K562 (cell line): ENCODE data around the gene PGAM2. TPM values are rescaled to one million over a fixed set of nuclear protein-coding genes. Genes with fewer than 3 reads are reported as not detected.

Source experiments
- BACH1 ChIP-seq: fragments of 200-800 bp; sonication (Bioruptor generic); IDR thresholded peaks from 2 replicates; pipeline ENCODE4 v1.6.1; 2016; ENCODE audit warnings: missing genetic modification characterization, missing compliant biosample characterization
- BRCA1 ChIP-seq, 2 experiments: fragments of 450-650 bp in 1 of 2; sonication (generic) in 1 of 2; formaldehyde crosslinking in 1 of 2; IDR thresholded peaks; 2 replicates each; pipeline versions ENCODE4 v1.5.0 to v1.6.1; 2017 to 2020; ENCODE audit warnings: mild to moderate bottlenecking in 1 of 2, missing genetic modification reagents in 1 of 2
- DNMT1 ChIP-seq: fragments of 450-650 bp; IDR thresholded peaks from 2 replicates; pipeline ENCODE4 v1.6.1; 2016; ENCODE audit warnings: antibody characterized with exemption, mild to moderate bottlenecking
- ZC3H11A ChIP-seq: IDR thresholded peaks from 2 replicates; pipeline ENCODE4 v1.6.1; 2012; ENCODE audit warnings: low read depth, low read length, improper control_type of control experiment
- polyA plus RNA-seq, 8 experiments: library from polyadenylated mRNA; depleted of rRNA in 4 of 8; stranded (reverse) in 5 of 8; unstranded in 3 of 8; fragments of >200 nt; fragmentation: Nextera tagmentation in 2 of 8; fragmentation: Illumina TruSeq in 1 of 8; extraction: Ambion mirVana in 2 of 8; extraction: Trizol in 1 of 8; gene quantifications; 2 replicates each; pipeline versions ENCODE4 v1.2.1 to v1.2.3, GENCODE V29; 2011 to 2014; ENCODE audit warnings: inconsistent platforms in 1 of 8, missing spikeins in 1 of 8
- total RNA-seq, 7 experiments: library from RNA; depleted of rRNA in 6 of 7; stranded (reverse); fragments of >200 nt in 6 of 7; fragmentation: Illumina TruSeq in 2 of 7; extraction: Trizol in 2 of 7; gene quantifications; 2 replicates each; pipeline versions ENCODE4 v1.2.1 to v1.2.3, GENCODE V29; 2011 to 2021; ENCODE audit warnings: low replicate concordance in 1 of 7
- TF ChIP-seq, protein P1 (sequence below): fragments of 450-650 bp; formaldehyde crosslinking; IDR thresholded peaks from 2 replicates; pipeline ENCODE4 v1.4.0; 2020; ENCODE audit warnings: mild to moderate bottlenecking, mixed read lengths
- TF ChIP-seq, protein P2 (sequence below): fragments of 150-350 bp; conservative IDR thresholded peaks from 2 replicates; pipeline ENCODE4 v1.6.1; 2014; ENCODE audit warnings: low read length
- TF ChIP-seq, protein P3 (sequence below): fragments of 450-650 bp; IDR thresholded peaks from 2 replicates; pipeline ENCODE4 v1.7.0; 2016; ENCODE audit warnings: borderline replicate concordance
- TF ChIP-seq, protein P4 (sequence below): fragments of 450-650 bp; IDR thresholded peaks from 2 replicates; pipeline ENCODE4 v1.6.1; 2016; ENCODE audit warnings: missing biosample characterization, missing genetic modification characterization
- TF ChIP-seq, protein P5 (sequence below): fragments of 250-450 bp; sonication (Bioruptor Pico); IDR thresholded peaks from 2 replicates; pipeline ENCODE4 v1.4.0; 2020

PGAM2 gene
- total and polyA plus RNA-seq, 9 of the 15 experiments (the other 6 are each of a cell fraction or from before 2014, with no cell fraction given) = not detected

DNA sequence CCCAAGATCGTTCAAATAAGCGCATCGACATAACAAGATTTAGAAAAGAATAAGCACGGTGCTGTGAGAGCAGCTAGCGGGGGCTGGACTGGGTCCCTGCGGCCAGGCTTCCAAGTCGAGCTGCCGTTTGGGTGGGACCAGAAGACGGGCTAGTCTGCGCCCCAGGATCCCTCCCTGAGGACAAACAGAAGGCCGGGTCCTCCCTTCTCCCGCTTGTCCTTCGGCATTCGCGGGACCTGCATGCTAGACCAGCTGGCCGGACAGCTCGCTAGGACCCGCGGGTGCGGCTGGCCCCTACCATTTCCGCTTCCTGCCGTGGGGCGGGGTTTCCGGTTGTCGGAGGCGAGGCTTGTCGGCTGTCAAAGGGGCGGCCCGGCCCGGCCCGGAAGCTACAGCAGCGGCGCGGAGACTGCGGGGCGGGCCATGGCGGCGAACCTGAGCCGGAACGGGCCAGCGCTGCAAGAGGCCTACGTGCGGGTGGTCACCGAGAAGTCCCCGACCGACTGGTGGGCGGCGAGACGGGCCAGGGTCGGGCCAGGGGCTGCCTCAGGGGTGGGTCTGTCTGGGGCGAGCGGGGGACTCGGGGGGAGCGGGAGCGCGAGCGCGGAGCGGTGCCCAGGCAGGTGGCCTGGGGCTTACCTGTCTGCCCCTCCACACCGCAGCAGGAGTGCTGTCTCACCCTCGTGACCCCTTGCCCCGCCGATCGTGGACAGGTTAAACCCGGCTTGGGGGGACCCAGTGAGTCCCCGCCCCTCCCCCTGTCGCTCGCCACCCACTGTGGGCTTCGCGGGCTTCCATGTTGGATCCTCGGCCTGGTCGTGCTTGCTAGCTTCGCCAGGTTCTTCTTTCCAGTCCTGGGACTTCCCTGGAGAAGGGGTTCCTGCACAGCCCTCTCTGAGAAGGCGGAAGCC, 20.8 kb downstream of the PGAM2 start, which contains the start of gene DBNL (continued):
- TF ChIP-seq BRCA1 (IDR thresholded peaks at IDR 0.05) (no peak), BRCA1 (CRISPR knock-in tag; IDR thresholded peaks at IDR 0.05) (0 out of 2 replicates have a peak, but pooled peaks have one; percentile 61), ZC3H11A (no peak), BACH1 (tag) (no peak), DNMT1 (no peak)
- TF ChIP-seq, protein P1, sequence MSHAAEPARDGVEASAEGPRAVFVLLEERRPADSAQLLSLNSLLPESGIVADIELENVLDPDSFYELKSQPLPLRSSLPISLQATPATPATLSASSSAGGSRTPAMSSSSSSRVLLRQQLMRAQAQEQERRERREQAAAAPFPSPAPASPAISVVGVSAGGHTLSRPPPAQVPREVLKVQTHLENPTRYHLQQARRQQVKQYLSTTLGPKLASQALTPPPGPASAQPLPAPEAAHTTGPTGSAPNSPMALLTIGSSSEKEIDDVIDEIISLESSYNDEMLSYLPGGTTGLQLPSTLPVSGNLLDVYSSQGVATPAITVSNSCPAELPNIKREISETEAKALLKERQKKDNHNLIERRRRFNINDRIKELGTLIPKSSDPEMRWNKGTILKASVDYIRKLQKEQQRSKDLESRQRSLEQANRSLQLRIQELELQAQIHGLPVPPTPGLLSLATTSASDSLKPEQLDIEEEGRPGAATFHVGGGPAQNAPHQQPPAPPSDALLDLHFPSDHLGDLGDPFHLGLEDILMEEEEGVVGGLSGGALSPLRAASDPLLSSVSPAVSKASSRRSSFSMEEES (CRISPR knock-in tag) = no peak
- TF ChIP-seq, protein P2, sequence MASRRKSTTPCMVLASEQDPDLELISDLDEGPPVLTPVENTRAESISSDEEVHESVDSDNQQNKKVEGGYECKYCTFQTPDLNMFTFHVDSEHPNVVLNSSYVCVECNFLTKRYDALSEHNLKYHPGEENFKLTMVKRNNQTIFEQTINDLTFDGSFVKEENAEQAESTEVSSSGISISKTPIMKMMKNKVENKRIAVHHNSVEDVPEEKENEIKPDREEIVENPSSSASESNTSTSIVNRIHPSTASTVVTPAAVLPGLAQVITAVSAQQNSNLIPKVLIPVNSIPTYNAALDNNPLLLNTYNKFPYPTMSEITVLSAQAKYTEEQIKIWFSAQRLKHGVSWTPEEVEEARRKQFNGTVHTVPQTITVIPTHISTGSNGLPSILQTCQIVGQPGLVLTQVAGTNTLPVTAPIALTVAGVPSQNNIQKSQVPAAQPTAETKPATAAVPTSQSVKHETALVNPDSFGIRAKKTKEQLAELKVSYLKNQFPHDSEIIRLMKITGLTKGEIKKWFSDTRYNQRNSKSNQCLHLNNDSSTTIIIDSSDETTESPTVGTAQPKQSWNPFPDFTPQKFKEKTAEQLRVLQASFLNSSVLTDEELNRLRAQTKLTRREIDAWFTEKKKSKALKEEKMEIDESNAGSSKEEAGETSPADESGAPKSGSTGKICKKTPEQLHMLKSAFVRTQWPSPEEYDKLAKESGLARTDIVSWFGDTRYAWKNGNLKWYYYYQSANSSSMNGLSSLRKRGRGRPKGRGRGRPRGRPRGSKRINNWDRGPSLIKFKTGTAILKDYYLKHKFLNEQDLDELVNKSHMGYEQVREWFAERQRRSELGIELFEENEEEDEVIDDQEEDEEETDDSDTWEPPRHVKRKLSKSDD = no peak
- TF ChIP-seq, protein P3, sequence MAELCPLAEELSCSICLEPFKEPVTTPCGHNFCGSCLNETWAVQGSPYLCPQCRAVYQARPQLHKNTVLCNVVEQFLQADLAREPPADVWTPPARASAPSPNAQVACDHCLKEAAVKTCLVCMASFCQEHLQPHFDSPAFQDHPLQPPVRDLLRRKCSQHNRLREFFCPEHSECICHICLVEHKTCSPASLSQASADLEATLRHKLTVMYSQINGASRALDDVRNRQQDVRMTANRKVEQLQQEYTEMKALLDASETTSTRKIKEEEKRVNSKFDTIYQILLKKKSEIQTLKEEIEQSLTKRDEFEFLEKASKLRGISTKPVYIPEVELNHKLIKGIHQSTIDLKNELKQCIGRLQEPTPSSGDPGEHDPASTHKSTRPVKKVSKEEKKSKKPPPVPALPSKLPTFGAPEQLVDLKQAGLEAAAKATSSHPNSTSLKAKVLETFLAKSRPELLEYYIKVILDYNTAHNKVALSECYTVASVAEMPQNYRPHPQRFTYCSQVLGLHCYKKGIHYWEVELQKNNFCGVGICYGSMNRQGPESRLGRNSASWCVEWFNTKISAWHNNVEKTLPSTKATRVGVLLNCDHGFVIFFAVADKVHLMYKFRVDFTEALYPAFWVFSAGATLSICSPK = no peak
- TF ChIP-seq, protein P4, sequence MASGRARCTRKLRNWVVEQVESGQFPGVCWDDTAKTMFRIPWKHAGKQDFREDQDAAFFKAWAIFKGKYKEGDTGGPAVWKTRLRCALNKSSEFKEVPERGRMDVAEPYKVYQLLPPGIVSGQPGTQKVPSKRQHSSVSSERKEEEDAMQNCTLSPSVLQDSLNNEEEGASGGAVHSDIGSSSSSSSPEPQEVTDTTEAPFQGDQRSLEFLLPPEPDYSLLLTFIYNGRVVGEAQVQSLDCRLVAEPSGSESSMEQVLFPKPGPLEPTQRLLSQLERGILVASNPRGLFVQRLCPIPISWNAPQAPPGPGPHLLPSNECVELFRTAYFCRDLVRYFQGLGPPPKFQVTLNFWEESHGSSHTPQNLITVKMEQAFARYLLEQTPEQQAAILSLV (tag) = no peak
- TF ChIP-seq, protein P5, sequence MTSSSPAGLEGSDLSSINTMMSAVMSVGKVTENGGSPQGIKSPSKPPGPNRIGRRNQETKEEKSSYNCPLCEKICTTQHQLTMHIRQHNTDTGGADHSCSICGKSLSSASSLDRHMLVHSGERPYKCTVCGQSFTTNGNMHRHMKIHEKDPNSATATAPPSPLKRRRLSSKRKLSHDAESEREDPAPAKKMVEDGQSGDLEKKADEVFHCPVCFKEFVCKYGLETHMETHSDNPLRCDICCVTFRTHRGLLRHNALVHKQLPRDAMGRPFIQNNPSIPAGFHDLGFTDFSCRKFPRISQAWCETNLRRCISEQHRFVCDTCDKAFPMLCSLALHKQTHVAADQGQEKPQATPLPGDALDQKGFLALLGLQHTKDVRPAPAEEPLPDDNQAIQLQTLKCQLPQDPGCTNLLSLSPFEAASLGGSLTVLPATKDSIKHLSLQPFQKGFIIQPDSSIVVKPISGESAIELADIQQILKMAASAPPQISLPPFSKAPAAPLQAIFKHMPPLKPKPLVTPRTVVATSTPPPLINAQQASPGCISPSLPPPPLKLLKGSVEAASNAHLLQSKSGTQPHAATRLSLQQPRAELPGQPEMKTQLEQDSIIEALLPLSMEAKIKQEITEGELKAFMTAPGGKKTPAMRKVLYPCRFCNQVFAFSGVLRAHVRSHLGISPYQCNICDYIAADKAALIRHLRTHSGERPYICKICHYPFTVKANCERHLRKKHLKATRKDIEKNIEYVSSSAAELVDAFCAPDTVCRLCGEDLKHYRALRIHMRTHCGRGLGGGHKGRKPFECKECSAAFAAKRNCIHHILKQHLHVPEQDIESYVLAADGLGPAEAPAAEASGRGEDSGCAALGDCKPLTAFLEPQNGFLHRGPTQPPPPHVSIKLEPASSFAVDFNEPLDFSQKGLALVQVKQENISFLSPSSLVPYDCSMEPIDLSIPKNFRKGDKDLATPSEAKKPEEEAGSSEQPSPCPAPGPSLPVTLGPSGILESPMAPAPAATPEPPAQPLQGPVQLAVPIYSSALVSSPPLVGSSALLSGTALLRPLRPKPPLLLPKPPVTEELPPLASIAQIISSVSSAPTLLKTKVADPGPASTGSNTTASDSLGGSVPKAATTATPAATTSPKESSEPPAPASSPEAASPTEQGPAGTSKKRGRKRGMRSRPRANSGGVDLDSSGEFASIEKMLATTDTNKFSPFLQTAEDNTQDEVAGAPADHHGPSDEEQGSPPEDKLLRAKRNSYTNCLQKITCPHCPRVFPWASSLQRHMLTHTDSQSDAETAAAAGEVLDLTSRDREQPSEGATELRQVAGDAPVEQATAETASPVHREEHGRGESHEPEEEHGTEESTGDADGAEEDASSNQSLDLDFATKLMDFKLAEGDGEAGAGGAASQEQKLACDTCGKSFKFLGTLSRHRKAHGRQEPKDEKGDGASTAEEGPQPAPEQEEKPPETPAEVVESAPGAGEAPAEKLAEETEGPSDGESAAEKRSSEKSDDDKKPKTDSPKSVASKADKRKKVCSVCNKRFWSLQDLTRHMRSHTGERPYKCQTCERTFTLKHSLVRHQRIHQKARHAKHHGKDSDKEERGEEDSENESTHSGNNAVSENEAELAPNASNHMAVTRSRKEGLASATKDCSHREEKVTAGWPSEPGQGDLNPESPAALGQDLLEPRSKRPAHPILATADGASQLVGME (CRISPR knock-in tag) = no peak
